Activated B cell treated with CpG ODN at 0.5 μM for 24 hours (primary cell): Measurements from ENCODE around the gene FAM78B. TPM values are rescaled to one million over a fixed set of nuclear protein-coding genes. Genes with fewer than 3 reads are reported as not detected.

Source experiments
- ATAC-seq: fragments of 200-7000 bp; cut with Tn5 transposase; one replicate; pipeline ENCODE4 v1.10.0; 2021; ENCODE audit warnings: low read depth, mild to moderate bottlenecking, moderate library complexity
- CTCF ChIA-PET: fragments of 350-600 bp; sonication (Branson Sonifier 250); formaldehyde crosslinking; loops from one replicate; lab custom pipeline; 2021; ENCODE audit warnings: antibody characterized with exemption; lab: Charles Lee
- POLR2A ChIA-PET: fragments of 350-600 bp; sonication (Branson Sonifier 250); formaldehyde crosslinking; loops from one replicate; lab custom pipeline; 2021; ENCODE audit warnings: antibody characterized with exemption; lab: Charles Lee
- DNase-seq: peaks from one replicate; pipeline ENCODE4 v3.0.0; 2022
- H3K27ac Mint-ChIP-seq: one replicate; pipeline ENCODE4 v1.8.0; 2020; ENCODE audit warnings: mixed read lengths
- H3K27me3 Mint-ChIP-seq: one replicate; pipeline ENCODE4 v1.8.0; 2021; ENCODE audit warnings: mixed read lengths
- H3K36me3 Mint-ChIP-seq: one replicate; pipeline ENCODE4 v1.8.0; 2021; ENCODE audit warnings: low read depth, mixed read lengths
- H3K4me1 Mint-ChIP-seq: one replicate; pipeline ENCODE4 v1.8.0; 2021; ENCODE audit warnings: mixed read lengths
- H3K4me3 Mint-ChIP-seq: one replicate; pipeline ENCODE4 v1.8.0; 2020; ENCODE audit warnings: mild to moderate bottlenecking, mixed read lengths
- H3K9me3 Mint-ChIP-seq: one replicate; pipeline ENCODE4 v1.8.0; 2020; ENCODE audit warnings: mixed read lengths
- CTCF ChIP-seq: fragments of 200-600 bp; IDR thresholded peaks from one replicate; pipeline ENCODE4 v1.8.0; 2022; ENCODE audit warnings: antibody characterized with exemption, mild to moderate bottlenecking
- intact Hi-C: fragments of 100-400 bp; cut with micrococcal nuclease; formaldehyde crosslinking; loops from one replicate; pipeline ENCODE4 v1.15.1; 2024
- total RNA-seq: library from RNA; stranded (reverse); gene quantifications from 2 replicates; pipeline ENCODE4 v1.2.3, GENCODE V29; 2022

The FAM78B gene
- total RNA-seq, 1 donor from 2014 or later: 1.00 TPM

- POLR2A ChIA-PET: no interaction called here
- Mint-ChIP-seq H3K27me3 (peaks cover 9% of the 10 kb centered on the region), H3K4me1 (no peaks in the 10 kb centered on the region), H3K9me3 (no peaks in the 10 kb centered on the region), H3K27ac (no peak overlapping the region), H3K36me3 (no peaks in the 10 kb centered on the region), H3K4me3 (no peak overlapping the region)
- intact Hi-C loops: no loop called here
- CTCF ChIA-PET: no interaction called here
- DNase-seq: no peak
- ATAC-seq: no peak
- TF ChIP-seq CTCF: no peak
These were observed 17.2 kb upstream of the FAM78B start for GRCh38 chr1:166184012-166184411.

GRCh38 chr1:166182281-166182680 is 15.5 kb upstream of the FAM78B start:
- Mint-ChIP-seq H3K27ac (no peak overlapping the region), H3K4me1 (no peaks in the 10 kb centered on the region), H3K27me3 (peaks cover 9% of the 10 kb centered on the region), H3K4me3 (no peak overlapping the region), H3K9me3 (no peaks in the 10 kb centered on the region), H3K36me3 (no peaks in the 10 kb centered on the region)
- intact Hi-C loops: no loop called here
- ChIA-PET POLR2A (no interaction called here), CTCF (no interaction called here)
- no peak for DNase-seq
- ATAC-seq: no peak
- TF ChIP-seq CTCF: no peak

- ChIA-PET POLR2A (no interaction called here), CTCF (no interaction called here)
- intact Hi-C loops: no loop called here
- Mint-ChIP-seq H3K27ac (no peak overlapping the region), H3K27me3 (peaks cover 1% of the 10 kb centered on the region), H3K36me3 (no peaks in the 10 kb centered on the region), H3K4me3 (no peak overlapping the region), H3K9me3 (no peaks in the 10 kb centered on the region), H3K4me1 (no peaks in the 10 kb centered on the region)
- ATAC-seq: no peak
- no peak for DNase-seq
- TF ChIP-seq CTCF: no peak
These were observed 9.6 kb upstream of the FAM78B start for GRCh38 chr1:166176416-166176815.

- H3K4me1 Mint-ChIP-seq: no peaks in the 10 kb centered on the region
- H3K9me3 Mint-ChIP-seq: no peaks in the 10 kb centered on the region
- DNase-seq (no peak), ATAC-seq (no peak)
- ChIA-PET CTCF (no interaction called here), POLR2A (no interaction called here)
- no peaks in the 10 kb centered on the region for H3K27me3 Mint-ChIP-seq
- H3K27ac Mint-ChIP-seq: no peak overlapping the region
- no peak for TF ChIP-seq CTCF
- H3K36me3 Mint-ChIP-seq: no peaks in the 10 kb centered on the region
- intact Hi-C loops: no loop called here
- no peak overlapping the region for H3K4me3 Mint-ChIP-seq
These were observed 8.2 kb upstream of the FAM78B start for GRCh38 chr1:166175032-166175431.

GRCh38 chr1:166174108-166174507 is 7.3 kb upstream of the FAM78B start:
- TF ChIP-seq CTCF: no peak
- Mint-ChIP-seq H3K9me3 (no peaks in the 10 kb centered on the region), H3K27me3 (peaks cover 2% of the 10 kb centered on the region), H3K36me3 (no peaks in the 10 kb centered on the region), H3K4me3 (no peak overlapping the region), H3K4me1 (no peaks in the 10 kb centered on the region), H3K27ac (no peak overlapping the region)
- CTCF ChIA-PET: no interaction called here
- ATAC-seq (no peak), DNase-seq (no peak)
- intact Hi-C loops: no loop called here
- POLR2A ChIA-PET: no interaction called here
